ENCODE data around the gene CNNM3.
A peak's percentile ranks its signal among the peaks of the same experiment; 100 is the strongest.
"Not testable (repeated sequence)": the region's sequence is repeated elsewhere in the genome, so short reads cannot be mapped to it uniquely, and the experiment has no call there.

CNNM3 gene

DNA sequence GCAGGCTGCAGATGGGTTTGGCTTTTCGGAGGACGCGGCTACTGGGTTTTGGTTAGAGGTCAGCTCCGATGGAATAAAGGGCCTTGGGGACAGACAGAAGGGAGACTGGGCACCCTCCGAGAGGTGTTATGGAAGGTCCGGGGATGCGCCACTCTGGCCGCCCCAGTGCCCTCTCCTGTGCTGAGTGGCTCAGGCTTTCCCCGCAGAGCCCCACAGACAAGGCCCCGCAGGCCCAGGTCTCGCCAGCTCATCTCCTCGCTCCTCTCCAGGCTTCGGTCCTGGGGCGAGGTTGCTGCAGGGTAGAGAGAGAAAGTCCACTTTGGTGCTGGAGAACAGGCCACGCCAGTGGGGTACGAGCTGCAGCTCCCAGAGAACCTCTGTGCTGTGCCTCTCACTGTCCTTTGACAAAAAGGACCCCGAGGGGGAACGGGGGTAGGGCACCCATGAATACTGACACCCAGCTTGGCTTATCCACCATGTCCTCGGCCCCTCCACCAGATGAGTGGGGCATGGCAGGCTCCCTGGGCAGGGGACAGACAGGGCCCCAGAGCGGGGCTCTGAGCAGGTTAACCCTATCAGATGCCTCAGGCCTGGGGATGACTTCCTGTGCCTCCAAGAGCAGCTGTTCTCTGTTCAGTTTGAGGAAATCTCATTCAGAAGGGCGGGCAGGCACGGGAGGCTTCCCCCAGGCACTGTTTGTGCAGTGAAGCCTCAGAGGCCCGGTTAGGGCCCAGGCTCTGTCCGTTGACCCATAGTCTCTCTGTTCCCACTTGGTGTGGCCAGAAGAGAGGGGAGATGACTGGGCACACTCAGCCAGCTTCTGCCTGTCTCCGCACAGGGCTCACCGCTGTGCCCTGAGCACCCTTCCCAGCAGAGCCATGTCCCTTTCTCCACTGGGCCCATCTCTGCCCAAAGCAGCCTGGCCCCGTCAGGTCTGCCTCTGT, 15.7 kb upstream of the CNNM3 start:
- no peak for DNase-seq

DNA sequence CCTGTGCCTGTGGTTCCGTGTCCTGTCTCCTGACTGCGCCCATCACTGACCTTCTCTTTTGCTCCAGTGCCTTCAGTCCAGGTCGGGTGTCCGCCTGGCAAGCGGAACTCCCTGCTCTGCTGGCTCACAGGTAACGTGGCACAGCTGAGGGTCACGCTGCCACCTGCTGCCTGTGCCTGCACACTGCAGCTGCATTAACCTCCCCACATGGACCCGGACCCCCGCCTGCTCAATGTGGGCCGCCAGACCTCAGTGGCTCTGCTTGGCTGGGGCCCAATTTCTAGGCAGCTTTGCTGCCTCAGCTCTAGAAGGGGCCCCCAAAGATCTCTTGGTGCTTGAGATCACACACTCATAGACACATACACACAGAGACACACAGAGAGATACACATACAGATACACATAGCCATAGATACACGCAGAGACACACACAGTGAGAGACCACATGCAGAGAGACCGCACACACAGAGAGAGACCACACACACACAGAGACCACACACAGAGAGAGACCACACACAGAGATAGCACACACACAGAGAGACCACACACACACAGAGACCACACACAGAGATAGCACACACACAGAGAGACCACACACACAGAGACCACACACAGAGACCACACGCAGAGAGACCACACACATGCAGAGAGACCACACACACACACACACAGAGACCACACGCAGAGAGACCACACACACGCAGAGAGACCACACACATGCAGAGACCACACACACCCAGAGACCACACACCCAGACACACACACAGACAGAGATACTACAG, 14.9 kb upstream of the CNNM3 start:
- DNase-seq: peak; percentile 78

DNA sequence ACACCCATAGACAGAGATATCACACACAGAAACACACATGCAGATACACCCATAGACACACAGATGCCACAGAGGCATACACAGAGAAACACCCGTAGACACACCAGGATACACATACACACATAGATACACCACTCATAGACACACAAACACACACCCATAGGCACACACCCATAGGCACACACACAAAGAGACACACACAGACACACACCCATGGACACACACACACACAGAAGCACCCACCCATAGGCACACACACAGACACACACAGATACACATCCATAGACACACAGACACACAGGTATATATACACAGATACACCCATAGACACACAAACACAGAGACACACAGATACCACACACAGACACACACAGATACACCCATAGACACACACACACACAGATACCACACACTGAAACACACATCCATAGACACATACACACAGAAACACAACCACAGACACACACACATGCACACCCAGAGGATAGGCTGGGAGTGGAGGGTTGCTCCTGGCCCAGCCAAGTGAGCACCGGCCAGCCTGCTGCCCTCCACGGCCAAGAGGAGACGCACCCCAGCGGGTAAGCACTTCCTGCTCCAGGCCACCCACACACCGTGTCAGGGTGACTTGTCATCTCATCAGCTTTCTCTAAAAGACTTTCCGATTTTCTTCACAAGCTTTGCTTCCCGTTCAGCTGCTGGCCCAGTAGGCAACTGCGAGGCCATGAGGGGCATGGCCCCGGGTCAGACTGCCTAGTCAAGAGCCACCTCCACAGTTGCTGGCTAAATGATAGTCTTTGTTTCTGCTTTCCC, 14.1 kb upstream of the CNNM3 start:
- DNase-seq: no peak

DNA sequence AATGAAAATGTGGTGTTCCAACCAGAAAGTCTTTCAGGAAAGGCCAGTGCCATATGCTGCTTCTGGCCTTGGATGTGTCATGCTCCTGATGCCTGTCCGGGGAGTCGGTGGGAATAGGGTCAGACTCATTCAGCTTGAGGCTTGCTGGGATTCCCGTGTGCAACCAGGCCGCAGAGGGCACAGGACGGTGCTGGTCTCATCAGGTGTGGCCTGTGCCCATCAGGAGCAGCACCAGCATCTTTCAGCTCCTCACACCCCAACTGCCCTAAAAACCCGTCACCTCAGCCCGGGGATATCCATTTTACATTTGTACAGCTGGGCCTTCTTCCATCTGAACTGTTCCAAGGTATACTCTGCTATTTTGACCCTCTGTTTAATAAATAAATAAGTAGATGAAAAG, 13.3 kb upstream of the CNNM3 start:
- no peak for DNase-seq

DNA sequence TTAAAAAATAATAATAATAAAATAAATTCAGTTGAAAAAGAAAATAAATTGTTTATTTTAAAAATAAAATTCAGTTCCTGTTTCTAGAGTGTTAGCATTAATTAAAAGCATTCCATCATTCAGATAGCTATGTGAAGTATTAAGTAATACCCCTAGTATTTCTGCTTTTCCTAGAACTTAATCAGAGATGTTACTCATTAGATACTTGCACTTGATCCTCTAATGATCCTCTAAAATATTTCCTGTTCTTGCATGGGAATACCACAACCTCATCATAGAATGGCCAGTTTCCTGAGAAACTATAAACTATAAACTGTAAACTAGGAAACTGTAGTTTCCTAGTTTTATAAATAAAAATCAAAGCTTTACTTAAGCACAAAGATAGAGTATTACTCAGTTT, 11.1 kb upstream of the CNNM3 start:
- DNase-seq: no peak

DNA sequence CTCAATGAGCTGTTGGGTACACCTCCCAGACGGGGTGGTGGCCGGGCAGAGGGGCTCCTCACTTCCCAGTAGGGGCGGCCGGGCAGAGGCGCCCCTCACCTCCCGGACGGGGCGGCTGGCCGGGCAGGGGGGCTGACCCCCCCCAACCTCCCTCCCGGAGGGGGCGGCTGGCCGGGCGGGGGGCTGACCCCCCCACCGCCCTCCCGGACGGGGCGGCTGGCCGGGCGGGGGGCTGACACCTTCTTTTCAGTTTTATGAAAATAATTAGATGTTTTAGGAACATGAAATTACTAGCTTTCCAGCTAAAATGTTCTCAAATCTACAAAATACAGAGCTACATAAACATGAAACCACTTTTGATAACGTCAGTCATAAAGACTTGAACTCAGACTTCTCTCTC, 10.1 kb upstream of the CNNM3 start:
- not testable (repeated sequence) for DNase-seq

DNA sequence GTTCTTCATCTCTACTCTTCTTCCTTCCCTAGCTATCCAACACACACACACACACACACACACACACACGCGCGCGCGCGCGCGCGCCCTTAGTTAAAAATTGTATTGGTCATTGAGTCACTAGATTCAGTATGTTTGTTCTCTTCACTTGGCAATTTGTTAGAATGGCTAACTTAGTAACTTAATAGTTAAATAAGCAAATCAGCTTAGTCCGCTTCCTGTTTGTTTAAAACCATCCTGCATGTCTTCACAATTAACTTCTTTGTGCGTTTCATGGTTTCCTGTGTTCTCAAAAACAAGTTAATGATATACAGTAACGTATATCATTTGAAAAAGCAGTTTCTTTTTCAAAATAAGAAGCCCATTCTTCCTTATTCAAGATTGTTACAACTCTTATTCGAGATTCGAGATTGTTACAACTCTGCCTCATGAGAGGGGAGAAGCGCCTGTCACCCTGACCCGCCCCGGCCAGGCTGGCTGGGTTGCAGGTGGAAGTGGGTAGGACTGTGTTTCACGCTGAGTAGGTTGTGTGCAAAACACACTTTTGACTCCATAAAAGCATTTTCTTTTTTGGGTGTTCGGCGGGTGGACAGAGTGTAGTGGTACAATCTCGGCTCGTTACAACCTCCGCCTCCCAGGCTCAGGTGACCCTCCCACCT, 9.5 kb upstream of the CNNM3 start:
- no peak for DNase-seq

DNA sequence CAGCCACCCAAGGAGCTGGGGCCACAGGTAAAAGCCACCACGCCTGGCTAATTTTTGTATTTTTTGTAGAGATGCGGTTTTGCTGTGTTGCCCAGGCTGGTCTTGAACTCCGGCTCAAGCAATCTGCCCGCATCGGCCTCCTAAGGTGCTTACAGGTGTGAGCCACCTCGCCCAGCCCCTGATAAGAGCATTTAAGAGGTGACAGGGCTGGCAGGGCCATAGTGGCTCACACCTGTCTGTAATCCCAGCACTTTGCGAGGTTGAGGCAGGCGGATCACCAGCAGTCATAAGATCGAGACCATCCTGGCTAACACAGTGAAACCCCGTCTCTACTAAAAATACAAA, 9.0 kb upstream of the CNNM3 start:
- DNase-seq: no peak

DNA sequence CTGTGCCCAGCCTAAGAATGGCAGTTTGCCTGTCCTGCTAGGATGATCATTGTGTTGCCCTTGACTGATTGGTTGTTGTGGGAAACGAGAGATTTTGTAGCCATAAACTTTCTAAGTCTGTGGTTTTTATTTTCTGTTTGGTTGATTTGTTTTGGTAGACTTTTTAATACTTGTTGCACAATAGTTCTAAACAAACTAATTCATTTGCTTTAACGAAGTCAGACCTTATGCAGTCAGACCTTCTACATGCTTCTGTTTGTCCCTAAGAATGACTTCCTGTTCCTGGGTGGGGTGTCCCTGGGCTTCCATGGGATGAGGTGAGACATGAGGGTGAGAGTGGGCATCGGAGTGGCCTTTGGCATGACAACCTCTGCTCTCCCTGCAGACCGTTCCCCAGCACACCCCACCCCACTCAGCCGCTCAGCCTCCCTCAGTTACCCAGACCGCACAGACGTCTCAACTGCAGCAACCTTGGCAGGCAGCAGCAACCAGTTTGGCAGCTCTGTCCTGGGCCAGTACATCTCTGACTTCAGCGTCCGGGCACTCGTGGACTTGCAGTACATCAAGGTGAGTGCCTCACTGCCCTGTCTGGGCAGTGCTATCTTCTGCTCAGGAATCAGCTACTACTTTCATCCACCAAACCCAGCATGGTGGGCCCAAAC, 7.8 kb upstream of the CNNM3 start:
- DNase-seq: no peak

DNA sequence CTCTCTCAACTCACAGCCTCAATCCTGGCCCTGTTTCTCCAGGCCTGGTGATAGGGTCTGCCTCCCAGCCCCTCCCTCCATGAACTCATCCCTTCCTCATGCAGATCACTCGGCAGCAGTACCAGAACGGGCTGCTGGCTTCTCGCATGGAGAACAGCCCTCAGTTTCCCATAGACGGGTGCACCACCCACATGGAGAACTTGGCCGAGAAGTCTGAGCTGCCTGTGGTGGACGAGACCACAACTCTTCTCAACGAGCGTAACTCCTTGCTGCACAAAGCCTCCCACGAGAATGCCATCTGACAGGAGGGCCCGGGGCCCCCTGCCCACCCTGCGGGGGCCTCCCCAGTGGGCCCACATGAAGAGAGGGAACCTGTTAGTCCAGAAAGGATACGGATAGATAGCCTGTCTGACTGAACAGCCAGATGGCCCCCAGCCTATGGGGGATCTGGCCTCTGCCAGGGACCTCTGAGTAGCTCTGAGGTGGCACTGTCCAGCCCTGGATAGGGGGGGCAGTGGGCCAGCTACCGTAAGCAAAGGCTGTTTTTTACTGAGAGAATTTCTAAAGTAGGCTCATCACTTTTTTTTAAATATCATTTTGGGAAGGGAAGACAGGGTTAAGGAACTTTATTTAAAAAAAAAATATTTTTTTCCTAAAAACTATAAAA, 6.7 kb upstream of the CNNM3 start:
- DNase-seq: no peak

DNA sequence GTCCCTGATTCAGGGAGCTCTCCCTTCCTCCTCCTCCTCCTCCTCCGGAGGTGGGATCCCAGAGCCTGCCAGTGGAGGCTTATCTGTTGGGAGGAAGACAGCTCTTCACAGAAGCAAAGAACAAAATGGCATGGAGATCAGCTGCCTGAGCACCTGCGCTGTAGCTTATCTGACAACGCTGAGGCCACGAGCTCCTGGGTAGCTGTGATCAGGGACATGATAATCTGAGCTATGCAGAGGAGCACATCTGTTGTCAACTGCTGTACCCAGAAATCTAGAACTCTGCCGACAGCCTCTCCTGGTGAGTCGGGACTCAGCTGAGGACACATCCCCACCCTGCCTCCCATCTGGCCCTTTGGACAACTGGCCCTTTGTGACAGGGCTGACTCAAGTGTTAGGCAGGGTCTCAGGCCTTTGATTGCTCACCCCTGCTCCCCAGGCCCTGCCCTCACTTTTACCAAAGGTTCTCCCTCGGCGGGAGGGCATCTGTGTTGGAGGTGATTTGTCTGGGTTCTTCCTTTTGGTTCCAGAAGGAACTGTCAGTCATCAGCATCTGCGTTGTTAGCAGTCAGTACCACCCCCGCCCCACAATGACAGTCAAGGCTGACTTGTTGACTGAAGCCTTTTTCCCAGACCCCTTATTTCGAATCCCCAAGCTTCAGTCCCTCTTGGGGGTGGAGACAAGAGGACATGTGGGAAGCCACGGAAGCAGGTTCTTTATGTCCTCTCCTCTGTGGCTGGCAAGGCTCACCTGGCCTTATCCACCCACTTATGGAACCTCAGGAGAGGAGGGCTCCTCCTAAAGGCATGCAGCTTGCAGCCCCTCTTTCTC, 5.9 kb upstream of the CNNM3 start:
- no peak for DNase-seq

DNA sequence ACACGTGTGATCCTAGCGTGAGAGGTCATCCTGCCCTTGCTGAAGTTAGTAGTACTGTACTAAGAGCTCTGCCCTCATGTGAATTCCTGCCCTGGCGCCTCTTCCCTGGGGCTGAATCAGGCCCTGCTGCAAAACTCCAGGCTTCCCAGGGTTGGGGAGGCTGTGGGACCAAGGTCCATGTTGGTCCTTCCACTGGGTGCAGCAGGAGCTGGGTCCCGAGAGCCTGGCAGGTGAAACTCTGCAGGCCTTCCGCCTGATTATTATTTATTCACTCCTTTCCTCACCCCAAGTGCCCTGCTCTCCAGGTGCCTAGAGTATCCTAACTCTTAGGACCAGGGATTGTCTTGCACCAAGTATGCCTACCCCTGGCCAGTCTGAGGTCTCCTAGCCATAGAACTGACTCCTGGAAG, 5.3 kb upstream of the CNNM3 start:
- no peak for DNase-seq

DNA sequence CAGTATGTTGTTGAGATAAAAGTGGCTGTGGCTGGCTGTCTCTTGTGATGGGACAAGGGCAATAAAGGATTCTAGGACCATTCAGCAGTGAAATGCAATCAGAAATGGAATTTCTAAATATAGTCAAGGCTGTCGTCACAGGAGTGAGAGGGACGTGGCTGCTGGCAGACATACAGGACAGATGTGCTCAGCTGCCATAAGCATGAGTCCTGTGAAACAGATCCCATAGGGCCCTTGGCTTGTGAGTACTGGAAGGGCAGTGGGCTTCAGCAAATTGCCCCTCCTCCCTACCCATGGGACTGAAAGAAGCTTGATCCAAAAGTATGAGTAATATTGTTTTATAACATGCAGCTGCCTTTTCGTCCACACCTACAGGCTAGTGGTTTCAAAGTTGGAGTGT, 4.2 kb upstream of the CNNM3 start:
- DNase-seq: no peak

DNA sequence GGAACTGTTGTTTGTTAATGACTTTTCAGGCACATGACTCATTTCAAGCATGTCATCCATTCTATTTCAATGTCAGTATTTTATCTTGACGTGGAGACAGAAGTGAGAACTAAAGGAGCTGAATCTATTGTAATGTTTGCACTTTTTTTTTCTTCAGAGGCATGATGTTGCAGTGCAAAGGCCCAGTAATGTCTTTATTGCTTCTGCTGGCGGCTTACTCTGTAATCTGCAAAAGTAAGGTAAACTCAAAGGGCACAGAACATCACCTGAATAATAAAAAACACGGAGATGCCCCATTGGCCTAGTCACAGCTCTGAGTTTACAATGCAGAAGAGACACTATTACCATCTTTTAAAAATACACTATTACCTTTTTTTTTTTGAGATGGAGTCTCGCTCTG, 2.4 kb upstream of the CNNM3 start:
- no peak for DNase-seq

DNA sequence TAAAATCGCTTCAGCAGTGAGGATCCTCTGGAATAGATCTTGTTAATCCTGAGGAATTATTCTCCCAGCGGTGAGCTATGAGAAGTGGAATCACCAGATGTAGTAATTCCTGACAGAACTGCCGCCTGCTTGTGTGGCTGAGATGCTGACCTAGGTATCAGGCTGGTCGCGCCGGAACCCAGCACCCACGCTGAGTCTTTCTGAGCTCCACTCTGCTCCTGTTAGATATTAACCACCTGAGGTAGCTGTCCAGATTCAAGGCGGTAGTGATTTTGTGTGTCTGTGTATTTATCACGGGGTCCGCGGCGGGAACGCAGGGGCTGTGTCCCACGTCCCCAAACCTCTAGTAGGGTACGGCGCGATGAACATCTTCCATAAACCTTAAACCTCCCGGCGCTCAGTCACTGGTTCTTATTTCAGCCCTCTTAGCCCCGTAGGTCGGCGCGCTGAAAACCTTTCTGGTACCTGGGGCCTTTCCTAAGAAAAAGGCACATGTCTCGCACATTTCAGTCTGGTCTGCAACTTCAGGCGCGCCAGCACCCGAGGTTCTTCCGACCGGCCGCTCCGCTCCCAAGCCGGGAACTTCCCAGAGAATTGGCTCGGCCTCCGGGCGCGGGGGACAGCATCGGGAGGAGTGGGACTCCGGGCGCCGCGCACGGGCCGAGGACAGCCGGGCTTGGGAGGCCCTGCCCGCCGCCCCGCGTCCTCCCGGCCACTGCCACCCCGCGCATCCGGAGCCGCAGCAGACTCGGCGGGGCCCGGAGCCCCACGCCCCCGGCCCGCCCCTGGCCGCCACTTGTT, 542 bp upstream of the CNNM3 start:
- peak; percentile 81 for DNase-seq

DNA sequence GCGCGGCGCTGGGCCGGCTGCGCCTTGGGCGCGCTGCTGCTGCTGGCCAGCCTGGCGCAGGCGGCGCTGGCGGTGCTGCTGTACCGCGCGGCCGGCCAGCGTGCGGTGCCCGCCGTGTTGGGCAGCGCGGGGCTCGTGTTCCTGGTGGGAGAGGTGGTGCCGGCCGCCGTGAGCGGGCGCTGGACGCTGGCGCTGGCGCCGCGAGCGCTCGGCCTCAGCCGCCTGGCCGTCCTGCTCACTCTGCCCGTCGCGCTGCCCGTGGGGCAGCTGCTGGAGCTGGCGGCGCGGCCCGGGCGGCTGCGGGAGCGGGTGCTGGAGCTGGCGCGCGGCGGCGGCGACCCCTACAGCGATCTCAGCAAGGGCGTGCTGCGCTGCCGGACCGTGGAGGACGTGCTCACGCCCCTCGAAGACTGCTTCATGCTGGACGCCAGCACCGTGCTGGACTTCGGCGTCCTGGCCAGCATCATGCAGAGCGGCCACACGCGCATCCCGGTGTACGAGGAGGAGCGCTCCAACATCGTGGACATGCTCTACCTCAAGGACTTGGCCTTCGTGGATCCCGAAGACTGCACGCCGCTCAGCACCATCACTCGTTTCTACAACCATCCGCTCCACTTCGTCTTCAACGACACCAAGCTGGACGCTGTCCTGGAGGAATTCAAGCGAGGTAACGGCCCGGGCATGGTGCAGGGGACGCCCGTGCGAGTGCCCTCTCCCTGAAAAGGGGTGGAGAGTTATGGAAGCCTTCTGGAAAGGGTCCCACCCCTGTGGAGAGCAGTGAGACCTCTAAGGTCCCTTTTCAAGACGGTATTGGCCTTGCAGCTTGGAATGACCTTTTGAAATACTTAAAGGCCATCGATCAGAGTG, 1.0 kb downstream of the CNNM3 start:
- peak; percentile 57 for DNase-seq

DNA sequence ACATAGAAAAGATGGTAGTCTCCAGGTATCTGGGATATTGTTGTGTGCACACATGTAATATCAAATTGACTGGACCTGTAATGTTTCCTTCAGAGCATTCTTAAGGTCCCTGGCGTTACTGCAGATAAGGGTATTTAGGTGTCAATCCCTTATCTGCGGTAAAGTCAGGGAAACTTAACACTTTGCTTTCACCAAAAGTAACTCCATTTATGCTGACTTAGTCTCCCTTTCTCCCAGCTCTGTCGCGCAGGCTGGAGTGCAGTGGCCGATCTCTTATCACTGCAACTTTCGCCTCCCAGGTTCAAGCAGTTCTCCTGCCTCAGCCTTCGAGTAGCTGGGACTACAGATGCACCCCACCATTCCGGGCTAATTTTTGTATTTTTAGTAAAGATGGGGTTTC, 1.8 kb downstream of the CNNM3 start:
- DNase-seq: no peak

DNA sequence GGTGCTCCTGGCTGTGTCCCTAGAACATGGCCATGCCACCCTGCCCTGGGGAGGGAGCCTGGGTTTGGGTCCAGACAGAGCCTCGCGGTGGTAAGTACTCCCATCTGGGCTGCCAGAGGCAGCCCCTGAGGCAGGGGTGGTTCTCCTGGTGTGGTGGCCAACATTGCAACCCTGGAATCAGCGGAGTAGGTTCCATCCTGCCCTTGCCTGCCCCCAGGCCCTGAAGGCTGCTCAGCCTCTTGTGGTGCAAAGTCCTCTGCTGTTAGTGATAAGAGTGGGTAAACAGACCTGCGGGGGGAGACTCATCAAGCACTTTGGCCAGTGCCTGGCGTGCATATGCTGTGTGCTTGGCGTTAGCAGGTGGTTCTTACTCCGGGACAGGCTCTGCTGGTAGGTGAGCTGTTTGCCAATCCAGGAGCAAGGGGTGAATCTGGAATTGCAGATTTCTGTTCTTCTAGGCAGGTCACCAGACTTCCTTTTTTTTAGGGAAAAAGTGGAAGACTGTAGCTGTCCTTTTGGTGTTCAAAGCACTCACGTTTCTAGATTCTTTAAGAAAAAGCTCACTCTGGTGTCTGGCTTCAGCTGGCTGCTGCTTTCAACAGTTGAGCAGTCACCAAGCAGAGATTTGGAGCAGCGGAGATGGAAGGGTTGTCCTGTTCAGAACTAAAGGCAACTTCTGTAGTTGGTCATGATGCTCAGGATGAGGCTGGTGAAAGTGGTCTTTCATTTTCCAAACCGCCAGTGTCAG, 3.2 kb downstream of the CNNM3 start:
- DNase-seq: no peak

All from retina (tissue), 1 donor.